ENCODE results near the gene ADM.

Gene ADM

GRCh38 chr11:10289765-10290380 is 15.0 kb upstream of the ADM start:
- DNase-seq, result peak in 1 of 58 donors; percentile 36

- no peak for DNase-seq
These were observed 12.9 kb upstream of the ADM start for GRCh38 chr11:10291801-10292638.

- peak in 54 of 58 donors; percentile 30 to 85 (median 75) for DNase-seq
These were observed 11.2 kb upstream of the ADM start, which contains the start of gene SBF2 for GRCh38 chr11:10293423-10294289. Gene SBF2, minus strand, starts transcription at chr11:10294219. Its CDS starts 150 bp downstream, at chr11:10294069.

GRCh38 chr11:10294290-10294953 is 10.5 kb upstream of the ADM start:
- DNase-seq, result peak in 8 of 58 donors; percentile 23 to 56 (median 34)

GRCh38 chr11:10295064-10295901 is 9.6 kb upstream of the ADM start:
- no peak for DNase-seq

- DNase-seq, result no peak
These were observed 6.5 kb upstream of the ADM start for GRCh38 chr11:10298342-10298741.

GRCh38 chr11:10301656-10302358 is 3.1 kb upstream of the ADM start:
- DNase-seq, result no peak

- DNase-seq, result peak in 1 of 58 donors; percentile 56
These were observed 2.5 kb upstream of the ADM start for GRCh38 chr11:10302359-10302743.

- peak in 43 of 58 donors; percentile 27 to 78 (median 53) for DNase-seq
These were observed 1.9 kb upstream of the ADM start for GRCh38 chr11:10302744-10303557.

- DNase-seq, result no peak
These were observed 1.1 kb upstream of the ADM start for GRCh38 chr11:10303558-10304363.

GRCh38 chr11:10305262-10305963 is 540 bp downstream of the ADM start:
- peak in 2 of 58 donors; percentile 29 to 33 for DNase-seq

GRCh38 chr11:10305964-10306918 is 1.4 kb downstream of the ADM start:
- peak in 2 of 58 donors; percentile 14 to 26 for DNase-seq

GRCh38 chr11:10307022-10307399 is 2.1 kb downstream of the ADM start:
- DNase-seq, result no peak

GRCh38 chr11:10307400-10308200 is 2.7 kb downstream of the ADM start:
- DNase-seq, result peak in 54 of 58 donors; percentile 36 to 87 (median 64)

Measured in anterior cingulate cortex (tissue), 58 donors.